Measurements from ENCODE around the gene ZNF385D.

DNA sequence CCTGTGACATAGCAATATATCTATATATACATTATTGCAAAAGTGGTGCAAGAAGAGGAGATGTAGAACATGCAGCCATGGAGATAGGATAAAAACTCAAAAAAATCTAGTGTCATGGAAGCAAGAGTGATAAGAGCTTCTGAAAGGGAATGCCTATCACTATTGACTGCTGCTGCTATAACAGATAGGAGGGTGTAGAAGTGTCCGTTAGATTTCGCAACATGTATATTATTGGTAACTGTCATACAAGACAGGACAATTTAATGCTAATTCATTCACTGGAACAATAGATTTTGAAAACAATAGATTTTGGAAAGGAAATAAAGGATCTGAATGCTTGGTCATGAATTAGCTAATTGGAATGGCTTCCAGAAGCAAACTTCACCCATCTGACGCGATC, 224.5 kb downstream of the ZNF385D start:
- no peak for TF ChIP-seq SNAI2 (CRISPR knock-in tag; IDR thresholded peaks at IDR 0.05)
- no peak for TF ChIP-seq ISL1 (CRISPR knock-in tag; IDR thresholded peaks at IDR 0.05)
- TF ChIP-seq TCF4 (CRISPR knock-in tag; IDR thresholded peaks at IDR 0.05; ENCODE audit: borderline replicate concordance): no peak
- TF ChIP-seq TOX (CRISPR knock-in tag; IDR thresholded peaks at IDR 0.05; ENCODE audit: borderline replicate concordance): no peak
- no peak for TF ChIP-seq RARB (CRISPR knock-in tag; IDR thresholded peaks at IDR 0.05)
- TF ChIP-seq ZFP30 (CRISPR knock-in tag; IDR thresholded peaks at IDR 0.05): no peak
- no peak for TF ChIP-seq BACH2 (CRISPR knock-in tag; IDR thresholded peaks at IDR 0.05; ENCODE audit: borderline replicate concordance)
- no peak for TF ChIP-seq ARNTL (CRISPR knock-in tag; IDR thresholded peaks at IDR 0.05; ENCODE audit: borderline replicate concordance, low read depth)

All from SK-N-SH treated with all-trans-retinoic acid at 6 μM for 48 hours (cell line).